Peyer's patch (tissue), 4 donors: ENCODE results near the gene ZFHX3.

Experiments
- CTCF ChIP-seq, 6 experiments: fragments of 450-650 bp in 4 of 6; fragments of 200-600 bp in 2 of 6; sonication (generic) in 1 of 6; IDR thresholded peaks; one replicate each; pipeline ENCODE4 v1.5.1; 2017 to 2019; ENCODE audit warnings: antibody characterized with exemption in 6 of 6, mild to moderate bottlenecking in 3 of 6, moderate library complexity in 1 of 6
- POLR2A ChIP-seq, 2 donors: fragments of 450-650 bp; IDR thresholded peaks; one replicate each; pipeline ENCODE4 v1.5.1; 2017; ENCODE audit warnings: antibody characterized with exemption in 2 of 2, mild to moderate bottlenecking in 2 of 2, moderate library complexity in 2 of 2

- TF ChIP-seq CTCF (IDR thresholded peaks at IDR 0.05): no peak
- TF ChIP-seq POLR2A (IDR thresholded peaks at IDR 0.05): no peak
Measured at GRCh38 chr16:73047221-73047535, 750 bp downstream of the ZFHX3 start.
